Tibial nerve (tissue), 4 donors: Measurements from ENCODE around the gene COMT.

Experiments used
- CTCF ChIP-seq, 5 experiments: fragments of 200-600 bp in 3 of 5; fragments of 450-650 bp in 2 of 5; sonication (generic) in 3 of 5; IDR thresholded peaks; one replicate each; pipeline ENCODE4 v1.5.1; 2016 to 2019; ENCODE audit warnings: antibody characterized with exemption in 5 of 5, mild to moderate bottlenecking in 3 of 5, moderate library complexity in 2 of 5
- EP300 ChIP-seq, 2 donors: sonication (generic); formaldehyde crosslinking; IDR thresholded peaks; one replicate each; pipeline ENCODE4 v1.6.1; 2017; ENCODE audit warnings: antibody characterized with exemption in 2 of 2, mild to moderate bottlenecking in 1 of 2

- no peak for TF ChIP-seq CTCF (IDR thresholded peaks at IDR 0.05)
- TF ChIP-seq EP300 (IDR thresholded peaks at IDR 0.05), result no peak
Observed at GRCh38 chr22:19936513-19936912, 5.1 kb upstream of the COMT start.
